HG02938 (cell line): ENCODE measurements around the gene RPUSD1.

Source experiments
- ATAC-seq: cut with Tn5 transposase; IDR thresholded peaks from one replicate; pipeline ENCODE4 v1.9.1; 2021; ENCODE audit warnings: mild to moderate bottlenecking, moderate library complexity; ENCODE audit not compliant: unreplicated experiment

RPUSD1 gene

GRCh38 chr16:799948-800833, 12.0 kb upstream of the RPUSD1 start, which contains the start of gene GNG13:
Gene GNG13, minus strand, starts transcription at chr16:800734. Its CDS starts 1,657 bp downstream, at chr16:799077.
- no peak for ATAC-seq

- no peak for ATAC-seq
Measured at GRCh38 chr16:799111-799947, 11.1 kb upstream of the RPUSD1 start.

- no peak for ATAC-seq
Measured at GRCh38 chr16:798666-799065, 10.5 kb upstream of the RPUSD1 start.

GRCh38 chr16:797686-798085, 9.5 kb upstream of the RPUSD1 start:
- ATAC-seq: no peak

GRCh38 chr16:797120-797420, 8.9 kb upstream of the RPUSD1 start:
- no peak for ATAC-seq

- no peak for ATAC-seq
Measured at GRCh38 chr16:796296-797119, 8.3 kb upstream of the RPUSD1 start.

- no peak for ATAC-seq
Measured at GRCh38 chr16:795580-796229, 7.5 kb upstream of the RPUSD1 start.

GRCh38 chr16:794853-795466, 6.8 kb upstream of the RPUSD1 start:
- no peak for ATAC-seq

- ATAC-seq: no peak
Measured at GRCh38 chr16:794091-794822, 6.1 kb upstream of the RPUSD1 start.

- no peak for ATAC-seq
Measured at GRCh38 chr16:793414-793813, 5.2 kb upstream of the RPUSD1 start.

GRCh38 chr16:792221-792995, 4.2 kb upstream of the RPUSD1 start:
- no peak for ATAC-seq

- no peak for ATAC-seq
Measured at GRCh38 chr16:791131-791530, 3.0 kb upstream of the RPUSD1 start.

- ATAC-seq: no peak
Measured at GRCh38 chr16:790086-790485, 1.9 kb upstream of the RPUSD1 start.

GRCh38 chr16:789191-789850, 1.1 kb upstream of the RPUSD1 start:
- ATAC-seq: no peak

GRCh38 chr16:788399-789126, 382 bp upstream of the RPUSD1 start, which contains the start of gene CHTF18:
Gene CHTF18, plus strand, starts transcription at chr16:788620. Its CDS starts 65 bp downstream, at chr16:788685.
- peak; percentile 64 for ATAC-seq

GRCh38 chr16:787321-787966, 737 bp downstream of the RPUSD1 start:
- no peak for ATAC-seq
